Measurements from ENCODE around the gene TTC12.
"Not testable (repeated sequence)": the region's sequence is repeated elsewhere in the genome, so short reads cannot be mapped to it uniquely, and the experiment has no call there.

Gene TTC12

DNA sequence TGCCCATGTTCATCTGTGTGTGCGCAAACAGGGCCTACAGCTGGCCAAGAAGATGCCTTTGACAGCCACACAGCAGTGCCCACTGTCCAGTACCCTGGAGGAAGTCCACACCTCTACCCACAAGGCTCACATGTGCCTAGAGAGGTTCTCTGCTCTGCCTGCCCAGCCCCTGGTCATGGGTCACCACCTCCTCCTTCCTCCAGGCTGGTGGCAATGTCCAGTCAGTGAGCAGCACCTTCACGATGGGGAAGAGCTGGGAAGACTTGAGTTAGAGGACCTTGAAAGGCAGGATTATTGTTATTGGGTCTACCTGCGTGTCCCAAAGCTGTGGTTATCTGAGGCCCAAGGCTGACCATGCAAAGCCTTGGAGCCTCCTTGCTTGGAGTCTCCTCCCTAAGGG, 28.4 kb upstream of the TTC12 start:
- no peak for DNase-seq (ENCODE audit: low read depth)

GRCh38 chr11:113286509-113287497, 27.6 kb upstream of the TTC12 start:
- no peak for DNase-seq (ENCODE audit: low read depth)

DNA sequence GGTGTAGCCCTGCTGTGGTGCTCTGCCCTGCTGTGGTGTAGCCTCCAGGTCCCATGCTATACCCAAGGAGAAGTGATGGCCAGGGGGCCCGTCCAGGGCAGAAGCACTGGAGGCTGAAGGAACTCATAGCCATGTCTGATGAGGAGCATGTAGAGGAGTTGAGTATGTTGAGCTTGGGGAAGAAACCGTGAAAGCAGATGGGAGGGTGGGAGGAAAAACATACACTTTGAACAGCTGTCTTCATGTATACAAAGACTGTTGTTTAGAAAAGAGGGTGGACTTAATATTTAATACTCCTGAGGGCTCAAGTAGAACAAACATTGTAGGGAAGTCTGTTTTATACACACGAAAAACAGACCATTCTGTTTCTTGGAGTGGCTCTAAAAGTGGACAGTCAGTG, 26.6 kb upstream of the TTC12 start:
- no peak for DNase-seq (ENCODE audit: low read depth)

DNA sequence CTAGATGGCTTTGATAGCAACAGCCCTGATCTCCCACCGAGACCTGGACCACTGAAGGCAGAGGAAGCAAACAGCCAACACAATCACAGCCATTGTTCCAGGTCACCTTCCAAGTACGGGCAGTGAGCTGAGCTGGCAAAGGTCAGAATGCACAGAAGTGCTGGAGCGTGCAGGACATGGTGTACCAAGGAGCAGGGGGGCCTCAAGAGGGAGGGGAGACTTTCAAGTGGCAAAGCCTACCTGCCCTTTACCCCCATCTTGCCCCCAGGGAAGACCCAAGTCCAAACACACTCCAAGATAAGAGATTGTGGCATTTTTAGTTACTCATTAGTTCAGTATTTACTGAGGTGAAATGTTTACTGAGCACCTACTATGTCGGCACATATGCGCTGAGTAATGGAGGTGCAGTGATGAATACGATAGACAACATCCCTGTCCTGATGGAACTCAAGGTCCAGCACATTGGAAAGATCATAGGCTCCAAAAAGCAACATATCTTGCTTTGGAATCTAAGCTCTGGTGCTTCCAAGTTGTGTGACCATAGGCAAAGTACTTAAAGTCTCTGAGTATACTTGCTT, 26.0 kb upstream of the TTC12 start:
- DNase-seq (ENCODE audit: low read depth), result no peak

DNA sequence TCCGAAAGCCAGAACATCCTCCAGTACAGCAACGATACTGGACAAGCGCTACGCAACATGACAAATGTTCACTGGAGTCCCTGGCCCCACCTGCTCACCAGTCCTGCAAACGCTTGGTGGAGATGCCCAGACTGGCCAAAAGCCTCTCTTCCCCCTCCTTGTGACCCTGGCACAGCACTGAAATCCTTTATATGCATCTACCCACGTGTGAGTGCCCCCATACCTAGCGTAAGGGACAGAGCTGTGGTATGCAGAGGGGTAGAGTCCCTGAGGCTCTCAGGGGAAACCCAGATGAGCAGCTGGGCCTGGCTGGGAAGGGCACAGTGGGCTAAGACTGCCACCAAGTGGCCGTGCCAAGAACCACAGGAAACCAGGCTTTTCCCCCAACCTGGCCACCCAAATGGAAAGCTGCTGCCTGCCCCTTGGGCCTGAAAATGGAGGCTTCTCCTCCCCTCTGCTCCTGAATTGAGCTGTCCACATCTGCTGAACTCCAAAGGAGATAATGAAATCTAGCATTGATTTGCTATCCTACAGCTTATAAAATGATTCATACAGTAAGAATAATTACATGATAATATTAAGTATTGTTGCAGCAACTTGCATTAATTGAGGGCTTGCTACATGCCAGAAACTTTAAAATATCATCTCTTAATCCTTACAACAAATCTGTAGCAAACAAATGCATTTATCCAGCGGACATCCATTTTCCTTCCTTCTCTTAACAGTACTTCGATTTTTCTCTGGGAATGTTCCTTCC, 24.8 kb upstream of the TTC12 start:
- peak; percentile 38 for DNase-seq (ENCODE audit: low read depth)

- DNase-seq (ENCODE audit: low read depth), result no peak
These were observed 20.4 kb upstream of the TTC12 start for GRCh38 chr11:113293936-113294335.

- no peak for DNase-seq (ENCODE audit: low read depth)
These were observed 18.4 kb upstream of the TTC12 start for GRCh38 chr11:113295993-113296392.

GRCh38 chr11:113296447-113297205, 17.8 kb upstream of the TTC12 start:
- no peak for DNase-seq (ENCODE audit: low read depth)

DNA sequence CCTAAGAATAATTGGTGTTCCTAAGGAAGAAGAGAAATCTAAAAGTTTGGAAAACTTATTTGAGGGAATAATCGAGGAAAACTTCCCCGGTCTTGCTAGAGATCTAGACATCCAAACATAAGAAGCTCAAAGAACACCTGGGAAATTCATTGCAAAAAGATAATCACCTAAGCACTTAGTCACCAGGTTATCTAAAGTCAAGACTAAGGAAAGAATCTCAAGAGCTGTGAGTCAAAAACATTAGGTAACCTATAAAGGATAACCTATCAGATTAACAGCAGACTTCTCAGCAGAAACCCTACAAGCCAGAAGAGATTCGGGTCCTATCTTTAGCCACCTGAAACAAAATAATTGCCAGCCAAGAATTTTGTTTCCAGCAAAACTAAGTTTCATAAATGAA, 15.9 kb upstream of the TTC12 start:
- not testable (repeated sequence) for DNase-seq (ENCODE audit: low read depth)

DNA sequence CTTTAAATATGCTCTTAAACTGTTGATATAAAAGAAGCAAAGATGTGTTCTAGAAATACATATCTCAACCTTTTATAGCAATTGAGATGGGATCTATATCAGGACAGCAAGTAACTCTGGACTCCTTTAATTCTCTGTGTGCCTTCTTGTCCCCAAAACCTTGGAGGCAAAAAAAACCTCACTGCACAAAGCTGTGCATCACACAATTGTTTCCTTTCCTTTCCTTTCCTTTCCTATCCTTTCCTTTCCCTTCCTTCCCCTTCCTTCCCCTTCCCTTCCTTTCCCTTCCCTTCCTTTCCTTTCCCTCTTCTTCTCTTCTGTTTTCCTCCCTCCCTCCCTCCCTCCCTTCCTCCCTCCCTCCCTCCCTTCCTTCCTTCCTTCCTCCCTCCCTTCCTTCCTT, 9.5 kb upstream of the TTC12 start:
- no peak for DNase-seq (ENCODE audit: low read depth)

GRCh38 chr11:113305440-113306336, 8.7 kb upstream of the TTC12 start:
- DNase-seq (ENCODE audit: low read depth), result peak; percentile 57

- DNase-seq (ENCODE audit: low read depth), result no peak
These were observed 5.8 kb upstream of the TTC12 start for GRCh38 chr11:113308601-113309000.

DNA sequence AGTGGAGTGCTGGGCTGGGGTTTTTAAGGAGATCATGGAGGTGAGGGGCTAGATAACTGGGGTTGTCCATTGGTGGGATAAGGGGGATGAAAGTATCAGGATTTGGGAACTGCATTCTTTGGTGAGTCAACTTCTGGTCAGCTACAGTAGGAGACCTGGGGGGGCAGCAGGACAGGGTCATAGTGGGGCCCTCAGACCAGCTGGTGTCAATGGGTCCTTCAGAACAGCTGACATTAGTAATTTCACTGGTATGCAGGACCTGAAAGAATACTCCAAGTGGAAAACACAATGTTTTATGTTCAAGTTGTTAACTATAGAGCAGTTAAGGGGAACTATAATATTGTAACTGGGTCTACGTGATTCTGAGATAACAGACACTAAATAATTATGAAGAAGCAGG, 2.8 kb upstream of the TTC12 start:
- no peak for DNase-seq (ENCODE audit: low read depth)

GRCh38 chr11:113313601-113314000, 782 bp upstream of the TTC12 start:
- no peak for DNase-seq (ENCODE audit: low read depth)

DNA sequence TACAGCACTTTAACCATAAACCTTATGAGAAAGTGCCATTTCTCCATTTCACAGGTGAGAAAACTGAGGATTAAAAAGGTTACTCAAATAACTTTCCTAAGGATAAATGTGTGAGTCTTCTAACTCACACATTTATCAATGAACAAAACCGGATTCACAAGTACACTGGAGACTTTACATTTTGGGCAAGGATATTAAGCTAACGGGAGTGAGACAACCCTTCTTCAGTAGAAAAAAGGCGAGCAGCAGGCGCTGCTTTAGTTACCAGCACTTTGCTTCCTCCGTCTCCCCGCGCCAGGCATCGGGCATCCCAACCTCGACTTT, 356 bp upstream of the TTC12 start:
- DNase-seq (ENCODE audit: low read depth), result no peak

- DNase-seq (ENCODE audit: low read depth), result no peak
These were observed 1.4 kb downstream of the TTC12 start for GRCh38 chr11:113315811-113316210.

DNA sequence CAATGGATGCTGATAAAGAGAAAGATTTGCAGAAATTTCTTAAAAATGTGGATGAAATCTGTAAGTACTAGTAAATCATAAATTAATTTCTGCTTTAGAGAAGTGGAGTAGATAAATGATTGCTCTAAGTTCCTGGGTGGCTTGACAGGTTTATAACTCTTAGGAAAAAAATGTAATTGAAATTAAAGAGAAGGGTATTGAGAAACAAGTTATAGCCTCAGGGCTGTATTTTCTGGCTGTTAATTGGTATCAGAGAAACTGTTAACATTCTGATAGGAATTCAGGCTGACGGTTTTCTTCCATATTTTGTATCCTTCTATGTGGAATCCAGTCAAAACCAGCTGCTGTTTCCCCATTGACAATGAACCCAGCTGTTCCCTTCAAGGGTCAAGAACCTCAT, 1.9 kb downstream of the TTC12 start:
- DNase-seq (ENCODE audit: low read depth), result no peak

DNA sequence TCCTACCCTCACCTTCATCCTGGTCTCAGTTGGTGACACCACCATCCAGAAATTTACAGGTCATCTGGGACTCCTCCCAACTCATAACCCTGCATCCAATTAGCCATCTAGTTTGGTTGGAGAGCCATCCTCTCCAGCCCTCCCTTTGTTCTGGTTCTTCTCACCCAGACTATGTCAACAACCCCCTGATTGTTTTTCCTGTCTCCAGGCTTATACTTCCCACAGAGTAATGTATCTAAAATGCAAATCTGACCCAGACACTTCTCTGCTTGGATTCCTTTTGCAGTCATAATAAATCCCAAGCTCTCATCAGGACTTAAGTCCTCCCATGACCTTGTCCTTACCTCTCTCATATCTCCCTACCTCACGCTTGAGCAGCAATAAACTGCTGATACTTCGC, 3.0 kb downstream of the TTC12 start:
- no peak for DNase-seq (ENCODE audit: low read depth)

GRCh38 chr11:113319085-113319484, 4.7 kb downstream of the TTC12 start:
- no peak for DNase-seq (ENCODE audit: low read depth)

DNA sequence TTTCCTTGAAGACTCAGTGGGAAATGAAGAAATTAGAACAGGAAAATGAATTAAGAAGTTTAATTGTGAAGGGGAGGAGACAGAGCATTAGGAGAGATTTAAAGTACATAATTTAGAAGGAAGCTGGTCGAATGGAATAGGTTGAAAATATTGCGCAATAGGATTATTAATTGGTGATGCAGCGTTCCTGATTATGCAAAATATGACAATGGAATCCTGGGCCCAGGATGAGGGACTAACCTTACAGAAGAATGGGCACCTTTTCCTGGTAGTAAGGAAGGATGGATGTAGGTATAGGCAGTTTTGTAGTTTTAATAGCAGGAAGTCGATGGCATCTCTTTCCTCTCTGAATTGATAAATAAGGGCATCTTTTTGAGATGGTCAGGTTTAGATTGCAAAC, 7.8 kb downstream of the TTC12 start:
- no peak for DNase-seq (ENCODE audit: low read depth)

GRCh38 chr11:113324250-113324649, 9.9 kb downstream of the TTC12 start:
- DNase-seq (ENCODE audit: low read depth), result no peak

All from activated T-helper 9 cell treated with anti-CD3 and anti-CD28 coated beads, Interleukin-2, amount 50 U/mL, for 16 hours (primary cell).